Superior temporal gyrus (tissue), 1 donor: ENCODE data around the gene TCF21.

Experiments used
- DNase-seq: peaks from one replicate; pipeline ENCODE4 v3.0.0-alpha.2; 2016; ENCODE audit errors: extremely low spot score

TCF21 gene

DNA sequence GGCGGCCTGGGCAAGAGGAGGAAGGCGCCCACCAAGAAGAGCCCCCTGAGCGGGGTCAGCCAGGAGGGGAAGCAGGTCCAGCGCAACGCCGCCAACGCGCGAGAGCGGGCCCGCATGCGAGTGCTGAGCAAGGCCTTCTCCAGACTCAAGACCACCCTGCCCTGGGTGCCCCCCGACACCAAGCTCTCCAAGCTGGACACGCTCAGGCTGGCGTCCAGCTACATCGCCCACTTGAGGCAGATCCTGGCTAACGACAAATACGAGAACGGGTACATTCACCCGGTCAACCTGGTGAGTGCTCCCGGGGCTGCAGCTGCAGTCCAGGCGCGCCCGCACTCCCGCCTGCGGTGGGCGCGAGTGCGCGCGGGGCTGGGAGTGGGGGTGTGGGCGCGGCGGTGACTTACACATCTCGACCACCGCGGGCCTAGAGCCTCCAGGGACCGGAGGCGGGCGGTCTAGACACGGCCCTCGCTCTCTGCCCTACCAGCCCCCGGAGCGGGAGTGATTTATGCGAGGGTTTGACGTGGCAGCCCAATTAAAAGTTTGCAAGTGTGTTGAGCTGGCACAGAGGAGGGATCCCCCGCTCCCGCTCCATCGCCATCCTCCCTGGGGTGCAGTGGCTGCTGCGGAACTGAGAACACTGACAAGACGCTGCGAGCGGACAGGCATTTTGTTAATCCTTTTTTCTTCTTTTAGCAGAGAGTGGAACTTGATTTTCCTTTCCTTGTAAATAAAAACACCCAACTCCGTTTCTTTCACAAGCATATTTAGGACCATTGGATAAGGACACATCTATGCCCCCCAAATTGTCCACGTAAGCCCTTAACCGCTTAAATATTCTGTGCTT, 867 bp downstream of the TCF21 start:
- DNase-seq: no peak

DNA sequence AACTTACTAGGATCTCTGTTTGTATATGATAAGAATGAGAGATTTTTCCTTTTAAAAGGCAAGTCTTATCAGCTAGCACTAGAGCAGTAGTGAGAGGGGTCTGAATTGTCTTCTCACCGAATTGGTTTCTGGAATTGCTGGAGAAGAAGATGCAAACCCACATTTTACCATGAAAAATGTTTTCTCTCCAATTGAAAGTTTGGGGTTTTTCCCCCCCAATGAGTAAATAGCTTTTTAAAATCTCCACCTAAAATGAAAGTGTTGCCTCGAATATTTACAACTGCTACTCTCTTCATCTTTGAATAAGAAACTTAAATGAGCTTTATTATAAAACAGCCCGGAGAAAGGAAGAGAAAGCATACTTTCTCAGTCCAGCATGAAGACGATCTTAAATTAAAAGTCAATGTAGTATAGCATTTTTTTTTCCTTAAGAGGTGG, 1.8 kb downstream of the TCF21 start:
- no peak for DNase-seq

DNA sequence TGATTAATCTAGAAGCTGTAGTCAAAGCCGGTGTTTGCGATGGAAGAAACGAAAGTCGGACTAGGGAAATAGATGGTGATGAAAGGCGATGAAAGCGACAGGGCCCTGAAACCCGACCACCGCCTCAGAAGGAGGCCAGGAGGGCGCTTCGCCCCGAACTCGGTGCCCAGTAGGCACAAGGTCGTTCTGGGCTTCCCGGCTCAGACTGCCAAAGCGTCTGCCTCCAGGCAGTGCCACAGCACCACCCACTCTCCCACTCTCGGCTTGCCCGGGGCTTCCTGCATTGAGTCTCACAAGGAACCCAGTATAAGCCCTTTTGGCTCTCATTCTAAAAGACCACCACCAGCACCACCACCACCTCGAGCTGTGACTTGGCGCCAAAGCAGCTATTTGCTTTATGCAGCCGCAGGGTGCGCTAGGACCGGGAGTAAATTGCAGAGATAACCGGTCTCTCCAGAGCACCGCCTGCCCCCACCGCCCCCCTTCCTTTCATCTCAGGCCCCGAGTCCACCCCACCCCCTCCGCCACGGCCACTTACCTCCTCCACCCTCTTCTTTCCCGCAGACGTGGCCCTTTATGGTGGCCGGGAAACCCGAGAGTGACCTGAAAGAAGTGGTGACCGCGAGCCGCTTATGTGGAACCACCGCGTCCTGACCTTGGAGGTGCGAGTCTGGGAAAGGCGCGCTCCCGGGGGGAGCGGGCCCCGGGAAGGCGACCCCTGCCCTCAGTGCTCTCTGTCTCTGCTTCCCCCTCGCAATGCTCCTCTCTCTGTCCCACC, 2.4 kb downstream of the TCF21 start:
- DNase-seq: no peak

DNA sequence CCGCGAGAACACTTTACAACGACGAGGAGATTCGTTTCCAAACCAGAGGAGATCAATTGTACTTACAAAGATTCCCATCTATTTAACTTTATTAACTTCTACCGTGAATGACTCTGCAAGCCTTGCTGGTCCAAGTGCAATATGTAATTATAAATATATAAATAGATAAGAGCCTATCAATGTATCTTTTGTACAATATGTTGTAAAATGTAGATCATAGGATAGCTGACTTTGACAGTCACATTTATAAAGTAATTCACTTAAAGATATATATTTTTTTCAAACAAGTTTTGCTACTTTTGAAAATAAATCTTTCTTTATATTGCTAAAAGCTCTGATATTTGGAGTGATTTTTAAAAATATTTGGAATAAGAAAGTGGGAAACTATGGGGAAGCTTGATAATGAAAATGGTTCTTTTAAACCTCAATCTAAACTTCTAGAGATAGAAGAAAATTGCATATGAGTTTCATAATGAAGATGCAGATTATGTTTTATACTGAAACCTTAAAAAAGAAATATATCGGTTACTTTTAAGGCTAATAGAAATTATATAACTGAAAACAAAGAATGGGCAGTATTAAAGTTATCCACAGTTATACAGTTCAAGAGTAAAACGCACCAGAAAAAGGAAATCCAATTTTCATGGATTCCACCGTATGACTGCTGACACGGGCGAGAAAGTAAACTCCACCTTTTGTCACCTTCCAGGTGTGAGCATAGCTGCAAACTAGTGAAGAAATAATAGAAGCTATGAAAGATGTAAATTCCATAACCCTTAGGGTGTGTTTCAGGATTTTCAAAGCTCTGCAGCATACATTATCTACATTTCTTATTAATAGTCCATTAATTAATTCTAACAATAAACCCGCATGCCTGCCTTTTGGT, 3.3 kb downstream of the TCF21 start:
- no peak for DNase-seq

- no peak for DNase-seq
Measured at GRCh38 chr6:133892813-133893691, 4.1 kb downstream of the TCF21 start.

DNA sequence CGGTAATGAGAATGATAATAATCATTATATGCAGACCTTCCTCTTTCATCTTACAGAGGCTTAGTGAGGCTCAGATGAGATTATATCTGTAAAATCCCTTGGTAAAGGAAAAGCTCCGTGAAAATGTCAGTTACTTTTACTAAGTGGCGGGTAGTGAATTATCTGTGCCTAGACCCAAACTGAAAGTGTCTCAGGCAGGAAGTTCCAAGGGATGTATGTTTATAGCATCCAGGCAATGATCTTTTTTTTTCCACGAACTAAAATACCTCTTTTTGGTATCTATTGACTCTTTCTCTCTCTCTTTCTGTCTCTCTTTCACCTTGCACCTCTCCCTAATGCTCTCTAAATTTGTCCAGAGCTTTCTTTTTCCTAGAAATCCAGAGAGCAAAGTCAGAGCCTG, 5.0 kb downstream of the TCF21 start:
- DNase-seq: no peak

GRCh38 chr6:133894369-133894768, 5.5 kb downstream of the TCF21 start:
- no peak for DNase-seq

DNA sequence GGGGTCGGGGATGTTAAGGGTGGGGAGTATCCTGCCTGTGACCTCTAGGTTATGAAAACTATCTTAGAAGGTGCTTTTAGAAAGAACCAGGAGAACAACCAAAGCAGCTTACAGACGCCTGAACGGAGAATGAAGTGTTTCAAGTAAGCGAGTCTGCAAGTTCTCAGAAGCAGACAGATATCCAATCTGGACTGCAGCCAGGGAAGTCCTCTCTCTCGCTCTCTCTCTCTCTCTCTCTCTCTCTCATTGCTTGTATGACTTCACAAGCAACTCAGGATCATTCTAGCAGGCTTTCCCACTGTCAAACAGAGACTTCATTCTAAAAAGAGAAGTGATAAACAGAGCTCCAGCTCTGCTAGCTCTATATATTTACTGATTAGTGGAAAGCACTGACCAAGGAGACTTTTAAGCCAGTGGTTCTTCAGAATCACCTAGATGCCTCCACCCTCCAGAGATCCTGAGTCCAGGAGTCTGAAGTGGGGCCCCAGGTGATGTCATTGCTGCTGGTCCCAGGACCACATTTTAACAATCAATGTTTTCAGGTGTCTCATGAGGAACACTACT, 6.0 kb downstream of the TCF21 start:
- no peak for DNase-seq

- DNase-seq: no peak
Measured at GRCh38 chr6:133895573-133896343, 6.8 kb downstream of the TCF21 start.

DNA sequence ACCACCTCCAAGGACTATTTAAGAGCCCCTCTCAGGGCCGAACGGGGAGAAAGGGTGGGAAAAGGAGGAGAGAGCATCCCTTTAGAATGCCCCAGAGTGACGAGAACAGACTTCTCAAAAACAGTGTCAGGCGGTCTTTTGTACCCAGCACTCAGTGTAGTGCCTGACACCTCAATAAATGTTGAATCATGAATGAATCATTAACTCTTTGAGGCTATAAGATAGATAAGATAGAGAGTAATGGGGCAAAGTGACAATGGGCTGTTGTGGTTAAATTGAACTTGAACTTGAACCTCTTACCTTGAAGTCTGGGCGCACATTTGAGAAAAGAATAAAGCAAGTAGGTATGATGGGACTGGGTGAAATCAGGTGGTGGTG, 7.4 kb downstream of the TCF21 start:
- DNase-seq: no peak

DNA sequence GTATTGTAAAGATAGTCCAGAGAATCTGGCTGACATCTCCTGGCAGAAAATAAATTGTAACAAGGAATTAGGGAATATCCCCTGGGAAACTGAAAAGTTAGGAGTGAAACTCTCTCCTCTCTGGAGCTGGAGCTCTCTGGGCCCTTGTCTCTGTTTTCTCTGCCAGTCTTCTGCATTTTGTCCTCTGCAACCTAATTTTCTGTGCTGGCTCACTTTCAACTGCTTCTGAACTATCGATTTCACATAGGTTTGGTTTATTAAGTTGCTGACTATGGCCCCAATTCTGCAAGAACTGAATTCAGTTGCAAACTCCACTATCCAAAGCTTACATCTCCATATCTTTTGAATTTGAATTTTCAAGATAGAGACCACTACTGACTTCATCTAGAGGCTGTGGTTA, 9.3 kb downstream of the TCF21 start:
- no peak for DNase-seq

- DNase-seq: no peak
Measured at GRCh38 chr6:133899556-133899955, 10.6 kb downstream of the TCF21 start.

DNA sequence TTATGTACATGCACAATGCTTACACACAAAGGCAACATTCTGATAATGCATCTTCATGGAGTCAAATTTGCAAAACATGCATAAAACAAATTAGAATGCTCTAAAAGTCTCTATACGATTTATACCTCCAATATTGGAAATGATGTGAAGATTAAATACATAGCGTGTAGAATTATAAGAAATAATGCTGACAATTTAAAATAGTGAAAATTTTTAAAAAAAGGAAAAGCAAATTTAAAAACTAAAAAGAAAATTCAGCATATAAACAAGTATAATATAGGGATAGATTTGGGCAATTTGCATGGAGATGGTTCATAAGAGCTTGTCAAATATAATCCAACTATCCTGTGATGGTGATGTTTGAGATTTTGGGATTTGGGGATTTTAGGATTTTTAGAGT, 14.9 kb downstream of the TCF21 start:
- no peak for DNase-seq

DNA sequence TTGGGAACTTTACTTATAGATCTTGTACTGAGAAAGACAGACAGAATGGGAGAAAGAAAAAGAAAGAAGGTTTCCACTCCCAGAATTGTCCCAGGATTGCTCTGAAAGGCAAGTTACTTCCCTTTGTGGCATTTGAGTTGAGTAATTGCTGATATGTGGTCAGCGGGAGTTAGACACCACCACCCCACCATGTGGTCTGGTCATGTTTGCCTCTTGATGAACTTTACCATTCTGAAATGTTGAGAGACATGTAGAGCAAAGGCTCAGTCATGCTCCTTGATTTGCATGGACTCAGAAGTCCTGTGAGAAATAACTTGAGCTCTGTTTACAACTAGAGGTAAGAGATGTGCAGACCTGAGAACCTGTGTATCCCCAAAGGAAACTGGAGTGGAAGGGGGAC, 17.1 kb downstream of the TCF21 start:
- no peak for DNase-seq

GRCh38 chr6:133916650-133917151, 27.8 kb downstream of the TCF21 start:
- peak; percentile 94 for DNase-seq

DNA sequence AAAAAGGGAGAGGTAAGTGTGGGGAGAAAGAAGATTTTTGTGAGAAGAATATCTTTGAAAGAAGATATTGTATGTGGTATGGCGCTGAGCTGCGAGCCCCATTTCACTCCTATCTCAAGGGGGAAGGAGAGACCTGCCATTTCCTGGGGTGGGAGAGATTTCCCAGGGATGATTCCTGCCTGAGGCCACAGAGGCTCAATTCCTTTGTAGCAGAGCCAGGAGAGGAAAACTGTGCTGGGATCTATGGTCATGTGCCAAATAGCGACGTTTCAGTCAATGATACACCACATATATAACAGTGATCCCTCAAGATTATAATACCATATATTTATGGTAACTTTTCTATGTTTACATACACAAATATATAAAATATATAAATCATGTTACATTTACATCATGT, 28.9 kb downstream of the TCF21 start:
- no peak for DNase-seq

DNA sequence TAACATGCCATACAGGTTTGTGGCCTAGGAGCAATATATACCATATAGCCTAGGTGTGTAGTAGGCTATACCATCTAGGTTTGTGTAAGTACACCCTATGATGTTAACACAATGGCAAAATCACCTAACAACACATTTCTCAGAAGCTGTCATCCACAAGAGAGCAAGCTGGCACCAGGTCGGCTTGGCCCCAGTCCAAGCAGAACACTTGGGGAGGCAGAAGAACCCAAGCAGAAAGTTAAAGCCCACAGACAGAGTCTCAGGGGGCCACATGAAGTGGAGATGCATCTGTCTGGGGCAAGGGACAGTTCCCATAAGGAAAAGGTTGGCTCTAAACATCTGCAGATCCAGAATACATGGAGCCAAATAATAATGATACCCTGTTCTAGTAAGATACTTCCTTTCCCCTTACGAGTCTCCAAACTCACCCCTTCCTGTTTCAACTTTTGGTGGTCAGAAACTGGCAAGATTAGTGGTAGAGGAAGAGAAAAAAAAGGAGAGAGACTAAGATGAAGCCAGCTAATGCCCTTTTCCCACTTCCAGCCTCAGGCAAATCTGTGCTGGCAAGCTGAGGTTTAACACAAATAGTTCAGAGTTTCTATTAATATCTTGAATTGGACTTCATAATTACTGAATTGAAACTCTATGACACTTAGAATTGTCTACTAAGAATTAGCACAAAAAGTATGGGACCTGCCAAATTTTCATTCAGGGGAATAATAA, 29.5 kb downstream of the TCF21 start:
- DNase-seq: no peak

DNA sequence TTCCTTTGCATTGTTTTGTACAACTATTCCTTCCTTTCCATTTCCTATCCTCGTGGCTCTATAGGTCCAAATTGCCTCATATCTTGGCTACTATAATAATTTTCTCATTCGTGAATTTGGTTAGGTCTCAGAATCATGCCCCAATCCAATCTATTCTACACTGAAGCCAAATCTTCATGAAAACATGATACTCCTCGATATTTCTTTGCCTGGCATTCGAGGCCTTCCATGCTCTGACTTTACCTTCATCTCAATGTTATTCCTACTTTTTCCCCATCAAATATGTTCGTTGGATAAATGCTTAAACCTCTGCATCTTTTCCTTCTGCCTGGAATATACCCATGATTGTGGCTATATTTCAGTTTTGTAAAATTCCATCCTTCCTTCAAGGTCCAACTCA, 30.4 kb downstream of the TCF21 start:
- DNase-seq: no peak

DNA sequence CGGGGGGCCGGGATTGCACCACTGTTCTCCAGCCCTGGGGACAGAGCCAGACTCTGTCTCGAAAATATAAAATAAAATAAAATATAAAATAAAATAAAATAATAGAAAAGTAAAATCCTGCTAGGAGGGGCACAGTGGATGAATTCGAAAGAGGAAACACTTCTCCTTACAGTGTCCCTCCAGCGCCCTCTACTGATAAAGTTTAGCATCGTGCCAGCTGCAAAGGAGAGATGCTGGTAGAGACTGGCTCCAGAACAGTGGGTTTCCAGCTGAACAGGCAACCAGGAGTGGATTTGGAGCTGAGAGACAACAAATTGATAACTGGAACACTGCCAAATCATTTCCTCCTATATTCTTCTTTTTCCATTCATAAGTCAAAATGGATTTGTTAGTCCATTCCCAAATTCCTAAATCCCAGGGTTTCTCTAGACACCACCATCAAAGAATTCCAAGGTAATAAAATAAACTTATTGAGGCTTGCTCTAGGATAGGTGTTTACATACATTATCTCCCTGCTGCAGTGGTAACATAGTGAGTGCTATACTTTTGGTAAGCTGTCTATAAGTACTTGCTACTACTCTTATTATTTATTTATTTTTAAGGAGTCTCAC, 32.4 kb downstream of the TCF21 start:
- DNase-seq: peak; percentile 93
